ENCODE measurements around the gene TGM1.
"Not testable (repeated sequence)": the region's sequence is repeated elsewhere in the genome, so short reads cannot be mapped to it uniquely, and the experiment has no call there.

The TGM1 gene

GRCh38 chr14:24232121-24232644 lies 30.8 kb downstream of the TGM1 start, which contains the start of gene NEDD8:
Gene NEDD8 (minus strand): TSS chr14:24232367. CDS start chr14:24232267, 100 bp downstream.
- no peak for FAIRE-seq

GRCh38 chr14:24231263-24232120 lies 31.5 kb downstream of the TGM1 start:
- FAIRE-seq: no peak

- no peak for FAIRE-seq
Observed at GRCh38 chr14:24228902-24229301, 34.1 kb downstream of the TGM1 start.

- FAIRE-seq: no peak
Observed at GRCh38 chr14:24226473-24226872, 36.5 kb downstream of the TGM1 start.

GRCh38 chr14:24224618-24225071 lies 38.3 kb downstream of the TGM1 start:
- no peak for FAIRE-seq

GRCh38 chr14:24222987-24223386 lies 40.0 kb downstream of the TGM1 start:
- not testable (repeated sequence) for FAIRE-seq

- no peak for FAIRE-seq
Observed at GRCh38 chr14:24219521-24219920, 43.5 kb downstream of the TGM1 start.

- no peak for FAIRE-seq
Observed at GRCh38 chr14:24219080-24219479, 43.9 kb downstream of the TGM1 start.

GRCh38 chr14:24216876-24217275 lies 46.1 kb downstream of the TGM1 start:
- not testable (repeated sequence) for FAIRE-seq

- no peak for FAIRE-seq
Observed at GRCh38 chr14:24216345-24216699, 46.7 kb downstream of the TGM1 start.

- FAIRE-seq: no peak
Observed at GRCh38 chr14:24215495-24216344, 47.3 kb downstream of the TGM1 start, which contains the start of gene MDP1. Gene MDP1 (minus strand): TSS chr14:24216066. CDS start chr14:24215955, 111 bp downstream.

GRCh38 chr14:24213866-24214662 lies 48.9 kb downstream of the TGM1 start:
- no peak for FAIRE-seq

GRCh38 chr14:24212924-24213865 lies 49.8 kb downstream of the TGM1 start, which contains the start of gene CHMP4A:
Gene CHMP4A (minus strand): TSS chr14:24213488. CDS start chr14:24213439, 49 bp downstream.
- FAIRE-seq: peak; percentile 37

GRCh38 chr14:24211311-24211710 lies 51.7 kb downstream of the TGM1 start:
- no peak for FAIRE-seq

GRCh38 chr14:24207625-24208024 lies 55.4 kb downstream of the TGM1 start:
- FAIRE-seq: no peak

GRCh38 chr14:24207104-24207551 lies 55.8 kb downstream of the TGM1 start:
- FAIRE-seq: no peak

GRCh38 chr14:24206260-24207103 lies 56.5 kb downstream of the TGM1 start:
- FAIRE-seq: no peak

GRCh38 chr14:24204163-24205146 lies 58.5 kb downstream of the TGM1 start:
- FAIRE-seq: no peak

All from TTC549 (cell line).